ENCODE data around the gene AK4.

DNA sequence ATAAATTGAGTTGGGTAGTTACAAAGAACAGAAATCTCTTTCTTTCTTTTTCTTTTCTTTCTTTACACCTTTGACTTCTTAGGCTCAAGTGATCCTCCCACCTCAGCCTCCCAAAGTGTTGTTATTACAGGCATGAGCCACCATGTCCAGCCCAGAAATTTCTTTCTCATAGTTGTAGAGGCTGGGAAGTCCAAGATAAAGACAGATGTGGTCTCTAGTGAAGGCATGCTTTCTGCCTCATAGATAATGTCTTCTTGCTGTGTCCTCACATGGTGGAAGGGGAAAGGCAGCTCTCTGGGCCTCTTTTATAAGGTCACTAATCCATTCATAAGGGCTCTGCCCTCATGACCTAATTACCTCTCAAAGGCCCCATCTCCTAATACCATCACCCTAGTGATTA lies 97.3 kb downstream of the AK4 start:
- TF ChIP-seq YY1 (IDR thresholded peaks at IDR 0.05; ENCODE audit: low read depth, low read length) (no peak), TAF1 (IDR thresholded peaks at IDR 0.05; ENCODE audit: low read depth, low read length) (no peak), KDM1A (IDR thresholded peaks at IDR 0.05; ENCODE audit: borderline replicate concordance, low read length) (no peak), BCL11A (IDR thresholded peaks at IDR 0.05; ENCODE audit: low read depth in 2 of 2, low read length in 2 of 2) (no peak), POLR2AphosphoS5 (IDR thresholded peaks at IDR 0.05; ENCODE audit: low read depth, low read length) (no peak), ZNF274 (IDR thresholded peaks at IDR 0.05; ENCODE audit: borderline replicate concordance, extremely low read depth, low read length) (no peak), CHD2 (IDR thresholded peaks at IDR 0.05; ENCODE audit: low read length) (no peak), SRF (IDR thresholded peaks at IDR 0.05; ENCODE audit: low read depth, low read length) (no peak), HDAC6 (IDR thresholded peaks at IDR 0.05; ENCODE audit: low read depth, low read length) (no peak)
- TF ChIP-seq, protein P1, sequence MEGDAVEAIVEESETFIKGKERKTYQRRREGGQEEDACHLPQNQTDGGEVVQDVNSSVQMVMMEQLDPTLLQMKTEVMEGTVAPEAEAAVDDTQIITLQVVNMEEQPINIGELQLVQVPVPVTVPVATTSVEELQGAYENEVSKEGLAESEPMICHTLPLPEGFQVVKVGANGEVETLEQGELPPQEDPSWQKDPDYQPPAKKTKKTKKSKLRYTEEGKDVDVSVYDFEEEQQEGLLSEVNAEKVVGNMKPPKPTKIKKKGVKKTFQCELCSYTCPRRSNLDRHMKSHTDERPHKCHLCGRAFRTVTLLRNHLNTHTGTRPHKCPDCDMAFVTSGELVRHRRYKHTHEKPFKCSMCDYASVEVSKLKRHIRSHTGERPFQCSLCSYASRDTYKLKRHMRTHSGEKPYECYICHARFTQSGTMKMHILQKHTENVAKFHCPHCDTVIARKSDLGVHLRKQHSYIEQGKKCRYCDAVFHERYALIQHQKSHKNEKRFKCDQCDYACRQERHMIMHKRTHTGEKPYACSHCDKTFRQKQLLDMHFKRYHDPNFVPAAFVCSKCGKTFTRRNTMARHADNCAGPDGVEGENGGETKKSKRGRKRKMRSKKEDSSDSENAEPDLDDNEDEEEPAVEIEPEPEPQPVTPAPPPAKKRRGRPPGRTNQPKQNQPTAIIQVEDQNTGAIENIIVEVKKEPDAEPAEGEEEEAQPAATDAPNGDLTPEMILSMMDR (IDR thresholded peaks at IDR 0.05; ENCODE audit: control extremely low read depth in 1 of 3, insufficient read depth in 1 of 3, low read depth in 1 of 3, low read length in 3 of 3), result no peak
- TF ChIP-seq, protein P2, sequence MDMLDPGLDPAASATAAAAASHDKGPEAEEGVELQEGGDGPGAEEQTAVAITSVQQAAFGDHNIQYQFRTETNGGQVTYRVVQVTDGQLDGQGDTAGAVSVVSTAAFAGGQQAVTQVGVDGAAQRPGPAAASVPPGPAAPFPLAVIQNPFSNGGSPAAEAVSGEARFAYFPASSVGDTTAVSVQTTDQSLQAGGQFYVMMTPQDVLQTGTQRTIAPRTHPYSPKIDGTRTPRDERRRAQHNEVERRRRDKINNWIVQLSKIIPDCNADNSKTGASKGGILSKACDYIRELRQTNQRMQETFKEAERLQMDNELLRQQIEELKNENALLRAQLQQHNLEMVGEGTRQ (IDR thresholded peaks at IDR 0.05; ENCODE audit: low read length), result no peak

Measured in H1 (cell line).